Measurements from ENCODE around the gene BICD1. TPM values are rescaled to one million over a fixed set of nuclear protein-coding genes. Genes with fewer than 3 reads are reported as not detected.

The BICD1 gene
- total and polyA plus RNA-seq, 2 donors (not counting 1 experiment from before 2014, with no cell fraction given): 15.2 to 93.5 TPM

GRCh38 chr12:32418221-32418620 is 311.6 kb downstream of the BICD1 start:
- no peaks in the 10 kb centered on the region for H3K4me1 Mint-ChIP-seq
- no peak overlapping the region for H3K9ac ChIP-seq (ENCODE audit: low read length)
- no peak overlapping the region for H3K4me3 Mint-ChIP-seq
- DNase-seq (no peak), ATAC-seq (ENCODE audit: low read depth) (no peak)
- no peaks in the 10 kb centered on the region for H3K9me3 Mint-ChIP-seq (ENCODE audit: insufficient read depth)
- H3K36me3 ChIP-seq (replicated peaks in 1 of 2; ENCODE audit: control extremely low read depth in 1 of 2, control insufficient read depth in 1 of 2, extremely low read depth in 1 of 2, insufficient read depth in 2 of 2, low read length in 1 of 2): no peaks in the 10 kb centered on the region
- ChIA-PET CTCF (no interaction called here), POLR2A (no interaction called here)
- H3K4me3 ChIP-seq (ENCODE audit: control extremely low read depth in 1 of 5, extremely low read depth in 1 of 5, insufficient read depth in 1 of 5, low read depth in 2 of 5, low read length in 4 of 5): no peak overlapping the region
- H4K20me1 ChIP-seq (ENCODE audit: control insufficient read depth, insufficient read depth, low read length, poor library complexity, severe bottlenecking): no peaks in the 10 kb centered on the region
- no peaks in the 10 kb centered on the region for H3K79me2 ChIP-seq (ENCODE audit: control insufficient read depth, insufficient read depth, low read length)
- H2AFZ ChIP-seq (ENCODE audit: insufficient read depth, low read depth, low read length, poor library complexity, severe bottlenecking): no peak overlapping the region
- no peak overlapping the region for H3K27ac Mint-ChIP-seq
- no peak overlapping the region for H3K27ac ChIP-seq (ENCODE audit: low read length in 2 of 2)
- no peak overlapping the region for H3K4me2 ChIP-seq (replicated peaks; ENCODE audit: low read depth, low read length, poor library complexity, severe bottlenecking)
- TF ChIP-seq EZH2 (IDR thresholded peaks at IDR 0.05; ENCODE audit: borderline replicate concordance, insufficient read depth, low read depth, low read length, poor library complexity, severe bottlenecking) (no peak), CTCF (IDR thresholded peaks at IDR 0.05) (no peak)
- H3K4me1 ChIP-seq (ENCODE audit: control insufficient read depth in 2 of 2, insufficient read depth in 2 of 2, low read length in 2 of 2): no peaks in the 10 kb centered on the region
- intact Hi-C loops (cut with micrococcal nuclease): no loop called here
- WGBS (ENCODE audit: insufficient coverage): 94% methylated on average over 5 of the region's 5 CpGs
- H3K27me3 Mint-ChIP-seq: no peaks in the 10 kb centered on the region
- H3K9me3 ChIP-seq (ENCODE audit: control extremely low read depth in 1 of 3, control insufficient read depth in 2 of 3, insufficient read depth in 1 of 3, low read length in 2 of 3): peaks cover 0 to 3% (median 0%) of the 10 kb centered on the region in 3 donors
- no peaks in the 10 kb centered on the region for H3K27me3 ChIP-seq (replicated peaks in 1 of 4; ENCODE audit: control extremely low read depth in 1 of 4, control insufficient read depth in 3 of 4, insufficient read depth in 4 of 4, low read length in 3 of 4)

- TF ChIP-seq EZH2 (IDR thresholded peaks at IDR 0.05; ENCODE audit: borderline replicate concordance, insufficient read depth, low read depth, low read length, poor library complexity, severe bottlenecking) (no peak), CTCF (IDR thresholded peaks at IDR 0.05) (no peak)
- Histone ChIP-seq H3K79me2 (ENCODE audit: control insufficient read depth, insufficient read depth, low read length) (no peaks in the 10 kb centered on the region), H3K4me2 (replicated peaks; ENCODE audit: low read depth, low read length, poor library complexity, severe bottlenecking) (no peak overlapping the region), H3K9ac (ENCODE audit: low read length) (no peak overlapping the region), H3K27ac (ENCODE audit: low read length in 2 of 2) (no peak overlapping the region), H3K27me3 (replicated peaks in 1 of 4; ENCODE audit: control extremely low read depth in 1 of 4, control insufficient read depth in 3 of 4, insufficient read depth in 4 of 4, low read length in 3 of 4) (no peaks in the 10 kb centered on the region), H4K20me1 (ENCODE audit: control insufficient read depth, insufficient read depth, low read length, poor library complexity, severe bottlenecking) (no peaks in the 10 kb centered on the region), H3K4me1 (ENCODE audit: control insufficient read depth in 2 of 2, insufficient read depth in 2 of 2, low read length in 2 of 2) (no peaks in the 10 kb centered on the region), H3K36me3 (replicated peaks in 1 of 2; ENCODE audit: control extremely low read depth in 1 of 2, control insufficient read depth in 1 of 2, extremely low read depth in 1 of 2, insufficient read depth in 2 of 2, low read length in 1 of 2) (no peaks in the 10 kb centered on the region), H2AFZ (ENCODE audit: insufficient read depth, low read depth, low read length, poor library complexity, severe bottlenecking) (no peak overlapping the region), H3K4me3 (ENCODE audit: control extremely low read depth in 1 of 5, extremely low read depth in 1 of 5, insufficient read depth in 1 of 5, low read depth in 2 of 5, low read length in 4 of 5) (no peak overlapping the region), H3K9me3 (ENCODE audit: control extremely low read depth in 1 of 3, control insufficient read depth in 2 of 3, insufficient read depth in 1 of 3, low read length in 2 of 3) (peaks cover 0 to 3% (median 0%) of the 10 kb centered on the region in 3 donors)
- Mint-ChIP-seq H3K4me3 (no peak overlapping the region), H3K9me3 (ENCODE audit: insufficient read depth) (no peaks in the 10 kb centered on the region), H3K27me3 (no peaks in the 10 kb centered on the region), H3K27ac (no peak overlapping the region), H3K4me1 (no peaks in the 10 kb centered on the region)
- intact Hi-C loops (cut with micrococcal nuclease): no loop called here
- ChIA-PET POLR2A (no interaction called here), CTCF (no interaction called here)
- no peak for ATAC-seq (ENCODE audit: low read depth)
- DNase-seq: no peak
- WGBS (ENCODE audit: insufficient coverage): 74% methylated on average over 2 of the region's 5 CpGs
Observed at GRCh38 chr12:32418903-32419519, 312.4 kb downstream of the BICD1 start.
